K562 (cell line): ENCODE results near the gene RUNX1.

Source experiments
- BACH1 ChIP-seq: fragments of 200-800 bp; sonication (Bioruptor generic); IDR thresholded peaks from 2 replicates; pipeline ENCODE4 v1.6.1; 2016; ENCODE audit warnings: missing genetic modification characterization, missing compliant biosample characterization
- BRCA1 ChIP-seq, 2 experiments: fragments of 450-650 bp in 1 of 2; sonication (generic) in 1 of 2; formaldehyde crosslinking in 1 of 2; IDR thresholded peaks; 2 replicates each; pipeline versions ENCODE4 v1.5.0 to v1.6.1; 2017 to 2020; ENCODE audit warnings: mild to moderate bottlenecking in 1 of 2, missing genetic modification reagents in 1 of 2
- EP300 ChIP-seq: IDR thresholded peaks from 2 replicates; pipeline ENCODE4 v1.6.1; 2012; ENCODE audit warnings: low read length, improper control_type of control experiment
- GATAD2B ChIP-seq: fragments of 450-650 bp; IDR thresholded peaks from 2 replicates; pipeline ENCODE4 v1.6.1; 2017; ENCODE audit warnings: mild to moderate bottlenecking, borderline replicate concordance
- HMGXB4 ChIP-seq: sonication (generic); formaldehyde crosslinking; IDR thresholded peaks from 2 replicates; pipeline ENCODE4 v1.8.1; 2023; ENCODE audit warnings: mild to moderate bottlenecking, missing genetic modification reagents
- JUNB ChIP-seq: fragments of 450-650 bp; formaldehyde crosslinking; conservative IDR thresholded peaks from 2 replicates; pipeline ENCODE4 v1.4.0; 2020; ENCODE audit warnings: mild to moderate bottlenecking
- NFATC3 ChIP-seq: fragments of 450-650 bp; IDR thresholded peaks from 2 replicates; pipeline ENCODE4 v1.6.1; 2017; ENCODE audit warnings: mild to moderate bottlenecking
- PHB ChIP-seq: fragments of 250-450 bp; sonication (Bioruptor Pico); IDR thresholded peaks from 2 replicates; pipeline ENCODE4 v1.5.0; 2021
- POLR2AphosphoS5 ChIP-seq: IDR thresholded peaks from 2 replicates; pipeline ENCODE4 v1.6.1; 2011; ENCODE audit warnings: mild to moderate bottlenecking, low read depth, low read length, moderate library complexity; ENCODE audit not compliant: control insufficient read depth, insufficient read depth
- TF ChIP-seq, protein P1 (sequence below): fragments of 250-450 bp; sonication (Bioruptor Pico); IDR thresholded peaks from 2 replicates; pipeline ENCODE4 v1.8.0; 2021; ENCODE audit warnings: mild to moderate bottlenecking, moderate library complexity

DNA sequence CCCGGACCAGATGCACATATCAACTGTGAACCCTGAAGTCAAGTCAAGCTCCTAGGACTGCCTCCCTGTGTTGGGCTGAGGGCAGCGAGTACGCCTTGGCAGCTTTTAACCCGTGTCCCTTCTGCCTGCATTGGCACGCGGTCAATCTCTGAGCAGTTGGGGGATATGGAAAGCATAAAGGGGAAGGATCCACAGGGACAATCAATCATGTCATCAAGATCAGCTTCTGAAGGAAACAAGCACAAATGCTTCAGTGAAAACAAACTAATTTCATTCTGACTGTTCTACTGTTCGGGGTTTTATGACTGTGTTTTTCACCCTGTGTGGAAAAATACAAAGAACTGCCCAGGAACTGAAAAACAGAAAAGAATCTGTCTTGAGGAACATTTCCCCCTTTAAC is 106.2 kb downstream of the RUNX1 start:
- no peak for TF ChIP-seq GATAD2B
- no peak for TF ChIP-seq HMGXB4 (CRISPR knock-in tag)
- no peak for TF ChIP-seq NFATC3
- TF ChIP-seq POLR2AphosphoS5: no peak
- no peak for TF ChIP-seq EP300
- TF ChIP-seq, protein P1, sequence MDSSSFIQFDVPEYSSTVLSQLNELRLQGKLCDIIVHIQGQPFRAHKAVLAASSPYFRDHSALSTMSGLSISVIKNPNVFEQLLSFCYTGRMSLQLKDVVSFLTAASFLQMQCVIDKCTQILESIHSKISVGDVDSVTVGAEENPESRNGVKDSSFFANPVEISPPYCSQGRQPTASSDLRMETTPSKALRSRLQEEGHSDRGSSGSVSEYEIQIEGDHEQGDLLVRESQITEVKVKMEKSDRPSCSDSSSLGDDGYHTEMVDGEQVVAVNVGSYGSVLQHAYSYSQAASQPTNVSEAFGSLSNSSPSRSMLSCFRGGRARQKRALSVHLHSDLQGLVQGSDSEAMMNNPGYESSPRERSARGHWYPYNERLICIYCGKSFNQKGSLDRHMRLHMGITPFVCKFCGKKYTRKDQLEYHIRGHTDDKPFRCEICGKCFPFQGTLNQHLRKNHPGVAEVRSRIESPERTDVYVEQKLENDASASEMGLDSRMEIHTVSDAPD: no peak
- no peak for TF ChIP-seq BRCA1 (IDR thresholded peaks at IDR 0.05)
- no peak for TF ChIP-seq BRCA1 (CRISPR knock-in tag; IDR thresholded peaks at IDR 0.05)
- no peak for TF ChIP-seq JUNB (CRISPR knock-in tag)
- no peak for TF ChIP-seq PHB (CRISPR knock-in tag)
- no peak for TF ChIP-seq BACH1 (tag)
